B cell (primary cell): ENCODE measurements around the gene DCBLD2.

Experiments
- EZH2 ChIP-seq: IDR thresholded peaks from 2 replicates; pipeline ENCODE4 v1.6.1; 2012; ENCODE audit warnings: borderline replicate concordance, low read depth, mild to moderate bottlenecking, moderate library complexity, low read length; ENCODE audit not compliant: insufficient read depth, poor library complexity, severe bottlenecking
- TF ChIP-seq, protein P1 (sequence below): fragments of 200-600 bp; IDR thresholded peaks from one replicate; pipeline ENCODE4 v1.8.0; 2022; ENCODE audit warnings: antibody characterized with exemption, mild to moderate bottlenecking

DNA sequence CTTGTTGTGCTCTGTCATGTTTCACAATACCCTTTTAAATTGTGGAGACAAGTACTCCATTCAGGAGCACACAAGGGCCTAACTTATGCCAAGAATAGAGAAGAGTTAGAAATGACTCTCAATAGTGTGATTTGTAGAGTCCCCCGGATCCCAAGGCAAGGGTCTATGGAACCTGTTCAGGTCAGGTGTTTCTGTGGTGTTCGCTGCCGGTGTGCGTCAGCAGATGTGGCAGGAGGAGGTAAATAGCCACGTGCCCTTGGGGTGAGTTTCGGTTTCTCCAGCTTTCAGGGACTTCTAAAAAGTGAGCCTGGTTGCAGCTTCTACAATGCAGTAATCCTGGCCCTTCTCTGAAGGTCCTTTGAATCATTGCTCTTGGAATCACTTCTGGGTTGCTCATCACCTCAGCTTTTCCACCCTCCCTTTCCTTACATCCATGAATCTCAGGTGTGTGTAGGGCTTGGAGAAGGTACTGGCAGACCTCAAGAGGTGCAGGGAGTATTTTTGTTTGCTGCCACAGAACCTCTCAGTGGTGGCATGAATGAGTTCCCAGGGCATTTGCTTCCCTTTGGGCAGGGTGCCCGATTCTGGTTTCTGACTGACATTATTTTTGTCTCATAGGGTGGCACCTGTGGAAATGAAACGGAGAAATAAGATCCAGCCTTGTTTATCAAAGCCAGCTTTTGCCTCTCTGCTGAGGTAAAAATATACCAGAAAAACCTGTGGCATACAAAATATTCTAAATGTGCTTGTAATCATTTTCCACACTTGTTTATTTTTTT lies 131.0 kb downstream of the DCBLD2 start:
- TF ChIP-seq, protein P1, sequence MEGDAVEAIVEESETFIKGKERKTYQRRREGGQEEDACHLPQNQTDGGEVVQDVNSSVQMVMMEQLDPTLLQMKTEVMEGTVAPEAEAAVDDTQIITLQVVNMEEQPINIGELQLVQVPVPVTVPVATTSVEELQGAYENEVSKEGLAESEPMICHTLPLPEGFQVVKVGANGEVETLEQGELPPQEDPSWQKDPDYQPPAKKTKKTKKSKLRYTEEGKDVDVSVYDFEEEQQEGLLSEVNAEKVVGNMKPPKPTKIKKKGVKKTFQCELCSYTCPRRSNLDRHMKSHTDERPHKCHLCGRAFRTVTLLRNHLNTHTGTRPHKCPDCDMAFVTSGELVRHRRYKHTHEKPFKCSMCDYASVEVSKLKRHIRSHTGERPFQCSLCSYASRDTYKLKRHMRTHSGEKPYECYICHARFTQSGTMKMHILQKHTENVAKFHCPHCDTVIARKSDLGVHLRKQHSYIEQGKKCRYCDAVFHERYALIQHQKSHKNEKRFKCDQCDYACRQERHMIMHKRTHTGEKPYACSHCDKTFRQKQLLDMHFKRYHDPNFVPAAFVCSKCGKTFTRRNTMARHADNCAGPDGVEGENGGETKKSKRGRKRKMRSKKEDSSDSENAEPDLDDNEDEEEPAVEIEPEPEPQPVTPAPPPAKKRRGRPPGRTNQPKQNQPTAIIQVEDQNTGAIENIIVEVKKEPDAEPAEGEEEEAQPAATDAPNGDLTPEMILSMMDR, result no peak
- no peak for TF ChIP-seq EZH2
